C4-2B (cell line): ENCODE data around the gene NLGN4X.

Source experiments
- H3K27ac ChIP-seq: fragments of 450-650 bp; 2 replicates; pipeline ENCODE4 v1.5.1; 2017
- ZFX ChIP-seq: fragments of 450-650 bp; IDR thresholded peaks from 2 replicates; pipeline ENCODE4 v1.6.1; 2017
- TF ChIP-seq, protein P1 (sequence below): fragments of 450-650 bp; conservative IDR thresholded peaks from 2 replicates; pipeline ENCODE4 v1.5.1; 2017; ENCODE audit warnings: mild to moderate bottlenecking

Gene NLGN4X

DNA sequence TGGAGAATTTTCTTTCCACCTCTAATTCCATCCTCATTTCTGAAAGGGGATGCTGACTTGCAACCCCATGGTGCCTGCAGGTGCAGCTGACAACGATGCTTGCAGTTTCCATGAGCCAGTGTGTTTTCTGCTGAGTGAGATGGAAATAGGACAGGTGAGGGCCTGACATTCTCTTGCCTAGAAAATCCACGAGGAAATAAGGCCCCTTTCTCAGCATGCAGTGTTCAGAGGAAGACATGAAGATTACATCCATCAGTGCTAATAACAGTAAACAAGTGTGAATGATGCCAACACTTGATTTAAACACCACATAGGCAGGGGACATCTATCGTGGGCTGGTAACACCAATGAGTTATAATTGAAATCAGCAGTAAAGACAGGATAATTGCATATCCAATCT is 237.3 kb downstream of the NLGN4X start:
- no peak for TF ChIP-seq ZFX
- TF ChIP-seq, protein P1, sequence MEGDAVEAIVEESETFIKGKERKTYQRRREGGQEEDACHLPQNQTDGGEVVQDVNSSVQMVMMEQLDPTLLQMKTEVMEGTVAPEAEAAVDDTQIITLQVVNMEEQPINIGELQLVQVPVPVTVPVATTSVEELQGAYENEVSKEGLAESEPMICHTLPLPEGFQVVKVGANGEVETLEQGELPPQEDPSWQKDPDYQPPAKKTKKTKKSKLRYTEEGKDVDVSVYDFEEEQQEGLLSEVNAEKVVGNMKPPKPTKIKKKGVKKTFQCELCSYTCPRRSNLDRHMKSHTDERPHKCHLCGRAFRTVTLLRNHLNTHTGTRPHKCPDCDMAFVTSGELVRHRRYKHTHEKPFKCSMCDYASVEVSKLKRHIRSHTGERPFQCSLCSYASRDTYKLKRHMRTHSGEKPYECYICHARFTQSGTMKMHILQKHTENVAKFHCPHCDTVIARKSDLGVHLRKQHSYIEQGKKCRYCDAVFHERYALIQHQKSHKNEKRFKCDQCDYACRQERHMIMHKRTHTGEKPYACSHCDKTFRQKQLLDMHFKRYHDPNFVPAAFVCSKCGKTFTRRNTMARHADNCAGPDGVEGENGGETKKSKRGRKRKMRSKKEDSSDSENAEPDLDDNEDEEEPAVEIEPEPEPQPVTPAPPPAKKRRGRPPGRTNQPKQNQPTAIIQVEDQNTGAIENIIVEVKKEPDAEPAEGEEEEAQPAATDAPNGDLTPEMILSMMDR, result no peak
- H3K27ac ChIP-seq, result no peak overlapping the region

DNA sequence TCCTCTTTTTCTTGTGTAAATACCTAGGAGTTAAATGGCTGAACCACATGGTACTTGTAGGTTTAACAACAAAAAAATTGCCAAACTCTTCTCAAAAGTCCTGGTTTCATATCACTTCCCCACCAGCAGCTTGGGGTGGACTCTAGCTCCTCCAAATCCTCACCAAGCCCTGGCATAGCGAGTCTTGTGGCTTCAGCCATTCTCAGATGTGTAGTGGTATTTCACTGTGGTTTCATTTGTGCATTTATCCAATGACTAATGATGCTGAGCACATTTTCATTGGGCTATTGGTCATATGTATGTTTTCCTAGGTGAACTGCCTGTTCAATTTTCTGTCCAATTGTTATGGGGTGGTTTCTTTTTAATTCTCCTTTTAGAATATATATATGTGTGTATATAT is 249.3 kb downstream of the NLGN4X start:
- no peak overlapping the region for H3K27ac ChIP-seq
- TF ChIP-seq ZFX, result no peak
- TF ChIP-seq, protein P1, result no peak

DNA sequence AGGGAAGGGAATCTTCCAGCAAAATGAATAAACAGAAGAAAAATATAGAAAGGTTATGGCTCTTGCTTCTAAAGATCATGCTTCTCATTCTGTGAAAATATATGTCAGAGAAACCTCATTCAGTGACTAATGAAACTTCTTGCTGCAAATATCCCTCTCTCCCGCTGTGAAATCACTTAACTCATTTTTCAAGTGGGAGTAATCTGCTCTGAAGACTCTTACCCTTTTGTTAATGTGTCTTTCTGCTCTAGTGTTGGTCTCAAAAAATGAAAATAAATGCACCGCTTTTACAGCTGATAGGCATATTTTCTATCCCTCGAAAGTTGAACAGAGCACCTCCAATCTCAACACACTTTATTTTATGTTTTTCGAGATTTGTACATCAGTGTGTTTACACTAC is 252.3 kb downstream of the NLGN4X start:
- H3K27ac ChIP-seq, result no peak overlapping the region
- TF ChIP-seq, protein P1, result no peak
- no peak for TF ChIP-seq ZFX

- TF ChIP-seq, protein P1, result no peak
- no peak for TF ChIP-seq ZFX
Observed at GRCh38 chrX:5971300-5971699, 257.4 kb downstream of the NLGN4X start.

GRCh38 chrX:5965406-5965805 is 263.3 kb downstream of the NLGN4X start:
- no peak for TF ChIP-seq ZFX
- TF ChIP-seq, protein P1, result no peak

More at GRCh38 chrX:5971300-5971699, 257.4 kb downstream of the NLGN4X start:
- no peak overlapping the region for H3K27ac ChIP-seq

DNA sequence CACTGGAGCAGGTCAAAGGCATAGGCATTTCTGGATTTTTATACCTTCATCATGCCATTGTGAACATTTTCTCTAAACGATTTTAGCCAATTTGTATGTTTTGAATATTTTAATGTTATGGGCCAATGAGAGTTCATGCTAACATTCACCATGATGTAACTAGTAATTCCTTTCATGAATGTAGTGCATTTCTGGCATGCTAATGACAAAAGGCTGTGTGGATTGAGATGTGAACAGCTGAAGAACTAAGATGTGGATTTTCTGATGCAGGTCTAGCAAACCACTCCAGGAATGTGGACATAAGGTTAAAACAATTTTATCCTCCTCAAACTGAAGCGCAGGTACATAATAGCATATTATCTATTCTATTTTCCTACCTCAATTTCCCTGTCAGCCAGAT is 269.4 kb downstream of the NLGN4X start:
- TF ChIP-seq, protein P1, result no peak
- TF ChIP-seq ZFX, result no peak
- H3K27ac ChIP-seq, result no peak overlapping the region

More at GRCh38 chrX:5965406-5965805, 263.3 kb downstream of the NLGN4X start:
- no peak overlapping the region for H3K27ac ChIP-seq

DNA sequence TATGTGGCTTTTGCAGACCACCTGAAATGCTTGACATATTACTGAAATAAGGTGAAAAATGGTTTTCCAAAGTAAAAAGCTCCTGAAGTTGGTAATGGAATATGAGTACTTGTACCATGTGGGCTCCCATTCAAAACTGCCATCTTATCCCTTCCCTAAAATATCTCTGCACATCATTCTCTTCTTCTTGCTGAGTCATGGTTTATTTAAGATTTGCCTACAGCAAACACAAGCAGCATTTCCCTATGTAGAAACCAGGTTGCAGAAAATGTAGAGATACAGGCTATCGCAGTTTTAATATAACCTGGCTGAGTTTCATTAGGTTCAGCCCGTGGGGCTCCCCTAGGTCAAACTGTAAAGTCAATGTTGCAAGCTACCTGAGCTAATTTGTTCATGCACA is 270.1 kb downstream of the NLGN4X start:
- TF ChIP-seq, protein P1, result no peak
- no peak for TF ChIP-seq ZFX
- no peak overlapping the region for H3K27ac ChIP-seq
